Measurements from ENCODE around the gene APRT. TPM values are rescaled to one million over a fixed set of nuclear protein-coding genes. Genes with fewer than 3 reads are reported as not detected.

Gene APRT
- total RNA-seq, 2 experiments from 2014 or later = 153 to 154 TPM

DNA sequence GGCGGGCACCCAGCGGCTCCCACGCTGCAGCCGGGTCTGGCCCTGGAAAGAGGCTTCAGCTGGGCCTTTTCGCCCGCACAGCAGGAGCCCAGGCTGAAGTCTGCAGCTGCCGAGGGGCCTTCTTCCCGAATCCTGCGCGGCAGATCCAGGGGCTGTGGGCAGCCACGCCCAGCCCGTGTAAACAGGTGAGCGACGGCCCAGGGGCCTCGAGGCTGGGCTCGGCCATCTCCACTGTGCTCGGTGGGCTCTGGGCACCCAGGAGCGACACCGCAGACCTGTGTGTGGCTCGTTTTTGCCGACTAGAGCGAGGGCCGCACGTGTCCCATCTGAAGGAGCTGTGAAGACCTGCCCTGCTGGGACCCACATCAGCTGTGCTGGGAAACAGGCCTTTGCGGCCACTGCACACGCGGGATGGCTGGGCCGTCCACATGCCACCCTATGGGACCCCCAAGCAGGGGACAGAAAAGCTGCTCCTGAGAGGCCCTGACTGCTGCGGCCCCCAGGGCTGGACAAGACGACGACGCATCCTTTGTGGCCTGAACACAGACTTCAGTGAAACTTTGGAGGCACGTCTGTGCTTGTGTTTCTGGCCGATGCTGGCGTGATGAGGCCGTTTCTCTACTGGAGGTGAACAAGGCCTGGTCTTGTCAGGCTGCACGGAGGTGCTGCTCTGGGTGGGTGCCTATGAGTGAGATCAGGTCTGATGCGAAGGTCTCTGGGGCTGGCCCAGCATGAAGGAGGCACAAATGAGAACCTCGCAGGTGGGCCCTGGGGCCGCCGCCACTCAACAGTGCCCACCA is 5.2 kb upstream of the APRT start:
- intact Hi-C loops (cut with DNase I, micrococcal nuclease) = loop anchor here in 1 of 2 experiments (1.0 to 5.0 kb wide), 2 partner anchors 125 to 399 kb away; no protein-coding TSS in a partner anchor
- H3K27ac ChIP-seq (ENCODE audit: low read depth in 1 of 2, low read length in 2 of 2) = no peak overlapping the region
- TF ChIP-seq CTCF (IDR thresholded peaks at IDR 0.05) = no peak
- H3K4me1 ChIP-seq (ENCODE audit: insufficient read depth, low read length) = peaks cover 10% of the 10 kb centered on the region
- no peaks in the 10 kb centered on the region for H3K9me3 Mint-ChIP-seq
- ChIA-PET POLR2A (interaction anchor here (1.4 kb wide), 1 partner anchor 40 kb away, joined by 4 read pairs; the partner anchor contains the start of genes GALNS and TRAPPC2L), CTCF (no interaction called here)
- peaks cover 2% of the 10 kb centered on the region for H3K4me1 Mint-ChIP-seq (ENCODE audit: low read depth)
- no peak for DNase-seq
- H3K27ac Mint-ChIP-seq = no peak overlapping the region
- H3K27me3 Mint-ChIP-seq = no peaks in the 10 kb centered on the region
- no peak overlapping the region for H3K4me3 ChIP-seq (ENCODE audit: low read length)
- no peak for ATAC-seq (ENCODE audit: poor library complexity)
- H3K36me3 ChIP-seq (ENCODE audit: insufficient read depth, low read length) = peaks cover 10% of the 10 kb centered on the region
- H3K9me3 ChIP-seq (ENCODE audit: control insufficient read depth in 1 of 2, insufficient read depth in 1 of 2, low read length in 2 of 2) = no peaks in the 10 kb centered on the region
- H3K36me3 Mint-ChIP-seq (ENCODE audit: low read depth) = peaks cover 2% of the 10 kb centered on the region
- H3K4me3 Mint-ChIP-seq = no peak overlapping the region
- H3K27me3 ChIP-seq (ENCODE audit: control insufficient read depth in 1 of 2, insufficient read depth in 2 of 2, low read length in 2 of 2) = no peaks in the 10 kb centered on the region

DNA sequence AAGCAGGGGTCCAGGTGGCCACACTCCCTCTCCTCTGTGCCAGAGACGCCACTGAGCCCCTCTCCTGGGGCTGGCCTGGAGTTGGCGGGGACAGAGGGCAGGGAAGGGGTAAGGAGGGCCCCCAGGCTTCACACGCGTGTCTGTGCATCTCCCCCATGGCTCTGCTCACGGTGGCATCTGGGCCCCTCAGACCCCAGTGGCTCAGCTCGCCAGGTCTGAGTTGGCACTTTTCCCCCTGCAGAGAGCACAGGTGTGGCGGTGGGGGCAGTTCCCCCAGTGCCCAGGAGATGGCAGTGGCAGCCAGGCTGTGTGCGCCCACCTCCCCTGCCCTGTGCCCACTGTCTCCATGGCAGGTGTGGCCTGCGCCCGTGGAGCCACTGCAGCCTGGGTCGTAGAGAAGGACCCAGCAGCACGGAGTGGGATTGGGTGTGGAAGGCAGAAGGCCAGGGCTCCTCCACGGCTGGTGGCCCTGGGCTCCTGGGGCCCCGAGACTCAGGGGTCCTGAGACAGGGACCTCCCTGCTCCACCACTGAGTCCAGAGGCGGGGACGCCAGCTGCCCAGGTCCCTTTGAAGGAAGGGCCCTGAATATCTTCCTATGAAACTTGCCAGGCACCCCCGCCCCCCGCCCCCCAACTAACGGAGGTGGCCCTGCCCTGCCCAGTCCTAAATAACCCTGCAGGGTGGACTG is 4.3 kb upstream of the APRT start:
- Histone ChIP-seq H3K36me3 (ENCODE audit: insufficient read depth, low read length) (peaks cover 3% of the 10 kb centered on the region), H3K27me3 (ENCODE audit: control insufficient read depth in 1 of 2, insufficient read depth in 2 of 2, low read length in 2 of 2) (no peaks in the 10 kb centered on the region), H3K9me3 (ENCODE audit: control insufficient read depth in 1 of 2, insufficient read depth in 1 of 2, low read length in 2 of 2) (no peaks in the 10 kb centered on the region), H3K4me3 (ENCODE audit: low read length) (no peak overlapping the region), H3K4me1 (ENCODE audit: insufficient read depth, low read length) (peaks cover 12% of the 10 kb centered on the region), H3K27ac (ENCODE audit: low read depth in 1 of 2, low read length in 2 of 2) (no peak overlapping the region)
- no peak overlapping the region for H3K4me3 Mint-ChIP-seq
- CTCF ChIA-PET = interaction anchor here (0.6 kb wide), 1 partner anchor 11 kb away, joined by 3 read pairs; no protein-coding TSS in a partner anchor
- H3K4me1 Mint-ChIP-seq (ENCODE audit: low read depth) = peaks cover 4% of the 10 kb centered on the region
- intact Hi-C loops (cut with DNase I, micrococcal nuclease) = loop anchor here in 1 of 2 experiments (1.0 to 5.0 kb wide), 3 partner anchors 126 to 400 kb away; no protein-coding TSS in a partner anchor
- TF ChIP-seq CTCF (IDR thresholded peaks at IDR 0.05) = peak; percentile 63
- H3K27ac Mint-ChIP-seq = no peak overlapping the region
- peaks cover 4% of the 10 kb centered on the region for H3K36me3 Mint-ChIP-seq (ENCODE audit: low read depth)
- peak in 12 of 14 experiments; percentile 29 to 74 (median 50) for DNase-seq
- H3K27me3 Mint-ChIP-seq = no peaks in the 10 kb centered on the region
- peak; percentile 19 for ATAC-seq (ENCODE audit: poor library complexity)
- POLR2A ChIA-PET = no interaction called here
- no peaks in the 10 kb centered on the region for H3K9me3 Mint-ChIP-seq

GRCh38 chr16:88815227-88815626 is 3.5 kb upstream of the APRT start:
- no peak overlapping the region for H3K27ac Mint-ChIP-seq
- no peaks in the 10 kb centered on the region for H3K27me3 Mint-ChIP-seq
- Histone ChIP-seq H3K27me3 (ENCODE audit: control insufficient read depth in 1 of 2, insufficient read depth in 2 of 2, low read length in 2 of 2) (no peaks in the 10 kb centered on the region), H3K4me1 (ENCODE audit: insufficient read depth, low read length) (peaks cover 20% of the 10 kb centered on the region), H3K4me3 (ENCODE audit: low read length) (no peak overlapping the region), H3K36me3 (ENCODE audit: insufficient read depth, low read length) (peaks cover 1% of the 10 kb centered on the region), H3K27ac (ENCODE audit: low read depth in 1 of 2, low read length in 2 of 2) (no peak overlapping the region), H3K9me3 (ENCODE audit: control insufficient read depth in 1 of 2, insufficient read depth in 1 of 2, low read length in 2 of 2) (no peaks in the 10 kb centered on the region)
- H3K36me3 Mint-ChIP-seq (ENCODE audit: low read depth) = peaks cover 4% of the 10 kb centered on the region
- H3K4me1 Mint-ChIP-seq (ENCODE audit: low read depth) = peaks cover 4% of the 10 kb centered on the region
- ATAC-seq (ENCODE audit: poor library complexity) (no peak), DNase-seq (no peak)
- H3K4me3 Mint-ChIP-seq = no peak overlapping the region
- POLR2A ChIA-PET = no interaction called here
- intact Hi-C loops (cut with DNase I, micrococcal nuclease) = loop anchor here in 1 of 2 experiments (2.0 to 5.0 kb wide), 2 partner anchors 127 to 352 kb away; no protein-coding TSS in a partner anchor
- no peaks in the 10 kb centered on the region for H3K9me3 Mint-ChIP-seq
- CTCF ChIA-PET = interaction anchor here (0.6 kb wide), 1 partner anchor 10 kb away, joined by 3 read pairs; no protein-coding TSS in a partner anchor
- TF ChIP-seq CTCF (IDR thresholded peaks at IDR 0.05) = no peak
